HepG2 (cell line): ENCODE measurements around the gene UQCC5. TPM values are rescaled to one million over a fixed set of nuclear protein-coding genes. Genes with fewer than 3 reads are reported as not detected.

Source experiments
- ATF7-NPFF ChIP-seq: sonication (generic); formaldehyde crosslinking; IDR thresholded peaks from 2 replicates; pipeline ENCODE4 v1.8.1; 2023; ENCODE audit warnings: mild to moderate bottlenecking, low read depth, missing genetic modification reagents, moderate library complexity
- GTF2F1 ChIP-seq: fragments of 150-350 bp; IDR thresholded peaks from 2 replicates; pipeline ENCODE4 v1.6.1; 2014; ENCODE audit warnings: low read length
- MED13 ChIP-seq: sonication (generic); formaldehyde crosslinking; IDR thresholded peaks from 2 replicates; pipeline ENCODE4 v1.5.0; 2020; ENCODE audit warnings: missing genetic modification reagents
- NONO ChIP-seq, 2 experiments: fragments of 450-650 bp in 1 of 2; sonication (generic) in 1 of 2; formaldehyde crosslinking in 1 of 2; IDR thresholded peaks in 1 of 2; conservative IDR thresholded peaks in 1 of 2; 2 replicates each; pipeline versions ENCODE4 v1.6.1 to v1.8.0; 2017 to 2022; ENCODE audit warnings: mild to moderate bottlenecking in 1 of 2, missing genetic modification reagents in 1 of 2, moderate library complexity in 1 of 2
- POLR2AphosphoS5 ChIP-seq: IDR thresholded peaks from 2 replicates; pipeline ENCODE4 v1.6.1; 2012; ENCODE audit warnings: low read depth, low read length
- RAD51 ChIP-seq: fragments of 450-650 bp; IDR thresholded peaks from 2 replicates; pipeline ENCODE4 v1.6.1; 2016; ENCODE audit warnings: borderline replicate concordance
- ZNF282 ChIP-seq: fragments of 450-650 bp; IDR thresholded peaks from 2 replicates; pipeline ENCODE4 v1.6.1; 2018; ENCODE audit not compliant: partially characterized antibody
- polyA plus RNA-seq, 8 experiments: library from polyadenylated mRNA; depleted of rRNA in 3 of 8; stranded (reverse) in 7 of 8; unstranded in 1 of 8; fragments of >200 nt; fragmentation: Illumina TruSeq in 4 of 8; extraction: Trizol in 4 of 8; gene quantifications; 2 replicates each; pipeline versions ENCODE4 v1.2.1 to v1.2.3, GENCODE V29; 2011 to 2016; ENCODE audit warnings: low read depth in 4 of 8, missing spikeins in 1 of 8, mixed read lengths in 1 of 8; ENCODE audit not compliant: insufficient read depth in 1 of 8
- total RNA-seq, 5 experiments: library from RNA; depleted of rRNA; stranded (reverse); fragments of >200 nt; fragmentation: Illumina TruSeq; extraction: Trizol; gene quantifications; 2 replicates each; pipeline ENCODE4 v1.2.3, GENCODE V29; 2016; ENCODE audit warnings: low read depth in 1 of 5
- TF ChIP-seq, protein P1 (sequence below): sonication (generic); formaldehyde crosslinking; IDR thresholded peaks from 2 replicates; pipeline ENCODE4 v1.4.0; 2020; ENCODE audit warnings: missing genetic modification reagents, low read depth, mild to moderate bottlenecking, borderline replicate concordance
- TF ChIP-seq, protein P2 (sequence below): sonication (generic); formaldehyde crosslinking; conservative IDR thresholded peaks from 2 replicates; pipeline ENCODE4 v1.4.0; 2020; ENCODE audit warnings: mild to moderate bottlenecking, missing genetic modification reagents, moderate library complexity
- TF ChIP-seq, protein P3 (sequence below): sonication (generic); formaldehyde crosslinking; IDR thresholded peaks from 2 replicates; pipeline ENCODE4 v1.4.0; 2020; ENCODE audit warnings: missing genetic modification reagents

Gene UQCC5
- total and polyA plus RNA-seq, 2 of the 13 experiments (the other 11 are each of a cell fraction or from before 2014, with no cell fraction given), result 15.4 to 29.5 TPM

DNA sequence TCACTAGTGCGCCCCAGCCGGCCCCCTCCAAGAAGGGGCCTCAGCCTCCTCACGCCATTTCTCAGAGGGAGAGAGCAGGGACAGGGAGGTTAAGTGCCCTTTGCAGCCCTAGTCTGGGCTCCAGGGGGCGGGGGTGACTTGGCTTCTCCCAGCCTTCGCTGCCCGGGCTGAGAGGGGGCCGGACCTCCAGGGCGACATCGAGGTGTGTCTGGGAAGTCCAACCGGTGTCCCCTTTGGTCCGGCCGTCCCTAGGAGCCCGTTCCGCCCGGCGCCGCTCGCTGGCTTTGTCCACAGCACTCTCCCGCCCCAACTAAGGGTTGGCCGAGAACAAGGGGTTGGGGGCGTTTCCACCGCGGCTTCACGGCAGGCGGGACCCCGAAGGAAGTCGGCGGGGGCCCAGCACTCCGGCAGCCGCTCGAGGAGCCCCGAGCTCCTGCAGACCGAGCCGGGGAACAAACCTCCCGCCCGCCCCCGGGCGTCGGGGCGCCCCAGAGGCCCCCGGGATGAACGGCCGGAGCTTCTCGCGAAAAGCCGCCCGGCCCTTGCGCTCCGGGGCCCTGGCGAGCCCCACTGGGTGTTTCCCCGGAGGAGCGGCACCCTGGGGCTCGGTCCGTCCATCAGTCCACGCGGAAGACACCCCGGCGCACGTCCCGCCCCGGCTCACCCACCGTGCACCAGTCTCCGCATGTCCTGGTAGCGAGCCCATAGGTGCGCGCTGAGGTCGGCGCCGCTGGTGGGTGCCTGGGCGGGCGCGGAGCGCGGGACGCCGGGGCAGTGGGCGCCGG is 3.4 kb upstream of the UQCC5 start (continued):
- TF ChIP-seq, protein P1, sequence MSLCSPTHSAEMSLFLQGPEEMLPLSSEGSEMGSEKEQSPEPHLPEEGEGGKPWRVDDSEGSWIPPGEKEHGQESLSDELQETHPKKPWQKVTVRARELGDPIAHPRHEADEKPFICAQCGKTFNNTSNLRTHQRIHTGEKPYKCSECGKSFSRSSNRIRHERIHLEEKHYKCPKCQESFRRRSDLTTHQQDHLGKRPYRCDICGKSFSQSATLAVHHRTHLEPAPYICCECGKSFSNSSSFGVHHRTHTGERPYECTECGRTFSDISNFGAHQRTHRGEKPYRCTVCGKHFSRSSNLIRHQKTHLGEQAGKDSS, result no peak
- TF ChIP-seq RAD51 (no peak), POLR2AphosphoS5 (no peak; the same call in 1 of the 2 replicates), ZNF282 (no peak), NONO (IDR thresholded peaks at IDR 0.05) (no peak), NONO (CRISPR knock-in tag; conservative IDR thresholded peaks at IDR 0.05) (no peak; the same call in none of the 2 replicates), MED13 (CRISPR knock-in tag) (no peak), ATF7-NPFF (no peak), GTF2F1 (no peak)
- TF ChIP-seq, protein P2, sequence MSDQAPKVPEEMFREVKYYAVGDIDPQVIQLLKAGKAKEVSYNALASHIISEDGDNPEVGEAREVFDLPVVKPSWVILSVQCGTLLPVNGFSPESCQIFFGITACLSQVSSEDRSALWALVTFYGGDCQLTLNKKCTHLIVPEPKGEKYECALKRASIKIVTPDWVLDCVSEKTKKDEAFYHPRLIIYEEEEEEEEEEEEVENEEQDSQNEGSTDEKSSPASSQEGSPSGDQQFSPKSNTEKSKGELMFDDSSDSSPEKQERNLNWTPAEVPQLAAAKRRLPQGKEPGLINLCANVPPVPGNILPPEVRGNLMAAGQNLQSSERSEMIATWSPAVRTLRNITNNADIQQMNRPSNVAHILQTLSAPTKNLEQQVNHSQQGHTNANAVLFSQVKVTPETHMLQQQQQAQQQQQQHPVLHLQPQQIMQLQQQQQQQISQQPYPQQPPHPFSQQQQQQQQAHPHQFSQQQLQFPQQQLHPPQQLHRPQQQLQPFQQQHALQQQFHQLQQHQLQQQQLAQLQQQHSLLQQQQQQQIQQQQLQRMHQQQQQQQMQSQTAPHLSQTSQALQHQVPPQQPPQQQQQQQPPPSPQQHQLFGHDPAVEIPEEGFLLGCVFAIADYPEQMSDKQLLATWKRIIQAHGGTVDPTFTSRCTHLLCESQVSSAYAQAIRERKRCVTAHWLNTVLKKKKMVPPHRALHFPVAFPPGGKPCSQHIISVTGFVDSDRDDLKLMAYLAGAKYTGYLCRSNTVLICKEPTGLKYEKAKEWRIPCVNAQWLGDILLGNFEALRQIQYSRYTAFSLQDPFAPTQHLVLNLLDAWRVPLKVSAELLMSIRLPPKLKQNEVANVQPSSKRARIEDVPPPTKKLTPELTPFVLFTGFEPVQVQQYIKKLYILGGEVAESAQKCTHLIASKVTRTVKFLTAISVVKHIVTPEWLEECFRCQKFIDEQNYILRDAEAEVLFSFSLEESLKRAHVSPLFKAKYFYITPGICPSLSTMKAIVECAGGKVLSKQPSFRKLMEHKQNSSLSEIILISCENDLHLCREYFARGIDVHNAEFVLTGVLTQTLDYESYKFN (CRISPR knock-in tag), result 0 out of 2 replicates have a peak, but pooled peaks have one; percentile 12
- TF ChIP-seq, protein P3, sequence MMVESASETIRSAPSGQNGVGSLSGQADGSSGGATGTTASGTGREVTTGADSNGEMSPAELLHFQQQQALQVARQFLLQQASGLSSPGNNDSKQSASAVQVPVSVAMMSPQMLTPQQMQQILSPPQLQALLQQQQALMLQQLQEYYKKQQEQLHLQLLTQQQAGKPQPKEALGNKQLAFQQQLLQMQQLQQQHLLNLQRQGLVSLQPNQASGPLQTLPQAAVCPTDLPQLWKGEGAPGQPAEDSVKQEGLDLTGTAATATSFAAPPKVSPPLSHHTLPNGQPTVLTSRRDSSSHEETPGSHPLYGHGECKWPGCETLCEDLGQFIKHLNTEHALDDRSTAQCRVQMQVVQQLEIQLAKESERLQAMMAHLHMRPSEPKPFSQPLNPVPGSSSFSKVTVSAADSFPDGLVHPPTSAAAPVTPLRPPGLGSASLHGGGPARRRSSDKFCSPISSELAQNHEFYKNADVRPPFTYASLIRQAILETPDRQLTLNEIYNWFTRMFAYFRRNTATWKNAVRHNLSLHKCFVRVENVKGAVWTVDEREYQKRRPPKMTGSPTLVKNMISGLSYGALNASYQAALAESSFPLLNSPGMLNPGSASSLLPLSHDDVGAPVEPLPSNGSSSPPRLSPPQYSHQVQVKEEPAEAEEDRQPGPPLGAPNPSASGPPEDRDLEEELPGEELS (CRISPR knock-in tag), result no peak
